ENCODE measurements around the gene PPP2R2B.

Gene PPP2R2B

DNA sequence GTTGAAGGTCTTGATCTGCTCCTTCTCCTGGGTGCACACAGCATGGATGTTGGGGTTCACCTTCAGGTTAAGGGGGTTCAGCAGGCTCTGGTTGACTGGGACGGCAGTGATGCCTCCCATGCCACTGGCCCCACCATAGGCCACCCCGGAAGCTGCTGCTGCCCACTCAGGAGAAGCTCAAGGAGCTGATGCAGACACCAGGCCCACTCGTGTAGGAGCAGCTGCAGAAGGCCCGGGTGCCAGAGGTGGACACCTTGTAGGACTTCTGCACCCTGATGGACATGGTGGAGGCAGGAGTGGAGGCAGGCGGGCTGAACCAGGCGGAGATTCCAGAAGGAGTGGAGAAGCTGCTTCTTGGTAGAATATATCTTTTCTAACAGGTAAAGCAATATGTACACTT, 171.2 kb downstream of the PPP2R2B start:
- H3K36me3 ChIP-seq (ENCODE audit: insufficient read depth, low read length), result no peaks in the 10 kb centered on the region
- H3K9ac ChIP-seq (ENCODE audit: low read length), result no peak overlapping the region
- H3K27me3 ChIP-seq (ENCODE audit: control insufficient read depth in 1 of 2, insufficient read depth in 2 of 2, low read length in 2 of 2), result no peaks in the 10 kb centered on the region
- no peaks in the 10 kb centered on the region for H3K9me3 ChIP-seq (ENCODE audit: low read length)
- no peak overlapping the region for H3K27ac ChIP-seq (ENCODE audit: low read depth, low read length)
- no peak overlapping the region for H3K4me3 ChIP-seq (ENCODE audit: low read depth in 1 of 2, low read length in 2 of 2)
- H3K4me1 ChIP-seq (ENCODE audit: insufficient read depth, low read length), result no peaks in the 10 kb centered on the region

- H3K4me3 ChIP-seq (ENCODE audit: low read depth in 1 of 2, low read length in 2 of 2), result no peak overlapping the region
- H3K4me1 ChIP-seq (ENCODE audit: insufficient read depth, low read length), result no peaks in the 10 kb centered on the region
- no peaks in the 10 kb centered on the region for H3K27me3 ChIP-seq (ENCODE audit: control insufficient read depth in 1 of 2, insufficient read depth in 2 of 2, low read length in 2 of 2)
Measured at GRCh38 chr5:146706321-146706972, 172.1 kb downstream of the PPP2R2B start.

DNA sequence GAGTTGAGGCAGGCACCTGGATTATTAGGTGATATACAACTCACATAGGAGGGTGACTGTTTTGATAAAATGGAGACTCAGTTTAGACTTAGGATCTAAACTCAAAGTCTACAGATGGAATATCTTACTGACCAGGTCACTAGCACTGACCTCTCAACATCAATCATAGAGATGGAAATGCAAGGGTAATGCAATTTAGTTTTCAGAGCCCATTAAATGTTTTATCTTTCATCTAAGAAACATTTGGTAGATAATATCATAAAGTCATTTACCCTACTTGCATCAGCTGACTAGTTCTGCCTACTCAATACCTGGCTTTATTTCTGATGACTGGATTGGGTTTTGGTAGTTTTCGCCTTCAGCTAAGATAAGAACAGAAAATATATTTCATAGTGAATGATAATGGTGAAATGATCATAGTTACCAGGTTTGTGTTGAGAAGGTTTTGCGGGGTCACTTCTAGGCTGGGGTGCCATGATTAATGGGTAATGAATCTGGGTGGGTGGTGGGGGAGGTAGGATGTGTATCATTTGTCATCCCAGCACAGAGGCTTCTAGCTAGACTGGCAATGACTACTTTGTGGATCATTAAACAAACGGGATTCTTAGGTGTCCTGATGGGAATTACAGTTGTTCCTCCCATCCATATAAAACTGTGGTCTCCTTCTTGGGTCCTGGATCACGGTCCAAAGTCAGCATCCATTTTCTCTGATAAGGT, 173.4 kb downstream of the PPP2R2B start:
- H3K4me1 ChIP-seq (ENCODE audit: insufficient read depth, low read length), result no peaks in the 10 kb centered on the region
- no peak overlapping the region for H3K9ac ChIP-seq (ENCODE audit: low read length)
- no peak overlapping the region for H3K4me3 ChIP-seq (ENCODE audit: low read depth in 1 of 2, low read length in 2 of 2)
- H3K36me3 ChIP-seq (ENCODE audit: insufficient read depth, low read length), result no peaks in the 10 kb centered on the region
- H3K27me3 ChIP-seq (ENCODE audit: control insufficient read depth in 1 of 2, insufficient read depth in 2 of 2, low read length in 2 of 2), result no peaks in the 10 kb centered on the region
- no peaks in the 10 kb centered on the region for H3K9me3 ChIP-seq (ENCODE audit: low read length)
- no peak overlapping the region for H3K27ac ChIP-seq (ENCODE audit: low read depth, low read length)

More at GRCh38 chr5:146706321-146706972, 172.1 kb downstream of the PPP2R2B start:
- Histone ChIP-seq H3K27ac (ENCODE audit: low read depth, low read length) (no peak overlapping the region), H3K9ac (ENCODE audit: low read length) (no peak overlapping the region), H3K36me3 (ENCODE audit: insufficient read depth, low read length) (no peaks in the 10 kb centered on the region), H3K9me3 (ENCODE audit: low read length) (no peaks in the 10 kb centered on the region)

DNA sequence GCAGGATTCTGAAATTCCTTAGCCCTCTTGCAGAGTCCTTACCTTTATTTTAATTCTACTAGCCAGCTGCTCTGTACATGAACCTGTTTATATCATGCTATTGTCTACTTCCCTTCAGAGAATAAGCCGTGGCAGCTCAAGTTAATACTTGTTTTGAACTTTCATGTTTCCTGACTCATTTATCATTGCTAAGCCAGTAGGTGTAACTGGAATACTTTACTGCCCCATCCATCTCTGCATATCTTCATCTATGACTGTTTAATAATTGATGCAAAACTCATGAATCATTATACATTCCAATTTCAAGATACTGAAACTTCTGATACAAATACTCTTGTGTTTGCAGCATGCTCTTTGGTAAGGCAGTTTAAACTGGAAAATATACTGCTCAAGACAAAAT, 174.7 kb downstream of the PPP2R2B start:
- H3K27ac ChIP-seq (ENCODE audit: low read depth, low read length), result no peak overlapping the region
- H3K9ac ChIP-seq (ENCODE audit: low read length), result no peak overlapping the region
- no peaks in the 10 kb centered on the region for H3K9me3 ChIP-seq (ENCODE audit: low read length)
- no peaks in the 10 kb centered on the region for H3K27me3 ChIP-seq (ENCODE audit: control insufficient read depth in 1 of 2, insufficient read depth in 2 of 2, low read length in 2 of 2)
- H3K4me3 ChIP-seq (ENCODE audit: low read depth in 1 of 2, low read length in 2 of 2), result no peak overlapping the region
- H3K36me3 ChIP-seq (ENCODE audit: insufficient read depth, low read length), result no peaks in the 10 kb centered on the region
- no peaks in the 10 kb centered on the region for H3K4me1 ChIP-seq (ENCODE audit: insufficient read depth, low read length)

- no peak overlapping the region for H3K9ac ChIP-seq (ENCODE audit: low read length)
- no peaks in the 10 kb centered on the region for H3K4me1 ChIP-seq (ENCODE audit: insufficient read depth, low read length)
- no peaks in the 10 kb centered on the region for H3K9me3 ChIP-seq (ENCODE audit: low read length)
- no peak overlapping the region for H3K4me3 ChIP-seq (ENCODE audit: low read depth in 1 of 2, low read length in 2 of 2)
- H3K27me3 ChIP-seq (ENCODE audit: control insufficient read depth in 1 of 2, insufficient read depth in 2 of 2, low read length in 2 of 2), result no peaks in the 10 kb centered on the region
- H3K36me3 ChIP-seq (ENCODE audit: insufficient read depth, low read length), result no peaks in the 10 kb centered on the region
- no peak overlapping the region for H3K27ac ChIP-seq (ENCODE audit: low read depth, low read length)
Measured at GRCh38 chr5:146703499-146703898, 175.1 kb downstream of the PPP2R2B start.

DNA sequence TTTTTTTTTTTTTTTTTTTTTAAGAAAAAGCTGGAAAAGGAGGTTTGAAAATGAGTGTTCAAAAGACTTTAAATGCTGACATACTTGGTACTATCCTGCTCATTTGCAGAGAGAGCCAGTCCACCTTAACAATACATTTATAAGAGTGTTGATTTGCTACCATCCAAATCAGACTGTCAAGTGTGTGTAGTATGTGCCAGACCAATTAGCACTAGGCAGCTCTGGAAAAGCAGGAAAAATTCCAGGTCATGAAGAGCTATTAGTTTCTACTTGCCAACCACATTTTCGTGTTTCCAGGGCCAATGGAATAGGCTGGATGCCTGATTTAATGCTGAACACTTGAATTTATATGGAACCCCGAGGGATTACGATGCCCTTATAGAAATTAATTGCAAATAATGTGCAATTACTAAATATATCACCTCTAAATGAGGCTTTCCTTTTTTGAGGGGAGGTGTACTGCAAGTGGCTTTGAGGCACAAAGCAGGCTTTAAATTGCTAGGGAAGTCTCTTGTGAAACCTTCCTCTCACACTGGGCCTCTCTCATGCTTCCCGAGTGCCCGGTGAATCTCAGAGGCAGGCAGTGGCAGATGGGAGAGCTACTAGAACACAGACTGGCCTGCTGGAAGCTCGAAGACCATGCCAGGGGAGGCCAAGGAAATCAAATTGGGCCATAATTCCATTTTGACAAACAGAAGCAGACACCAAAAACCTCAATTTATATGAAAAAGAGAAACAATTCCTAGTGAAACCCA, 178.7 kb downstream of the PPP2R2B start:
- no peak overlapping the region for H3K4me3 ChIP-seq (ENCODE audit: low read depth in 1 of 2, low read length in 2 of 2)
- no peak overlapping the region for H3K27ac ChIP-seq (ENCODE audit: low read depth, low read length)
- H3K9ac ChIP-seq (ENCODE audit: low read length), result no peak overlapping the region
- H3K27me3 ChIP-seq (ENCODE audit: control insufficient read depth in 1 of 2, insufficient read depth in 2 of 2, low read length in 2 of 2), result no peaks in the 10 kb centered on the region
- H3K4me1 ChIP-seq (ENCODE audit: insufficient read depth, low read length), result no peaks in the 10 kb centered on the region
- H3K36me3 ChIP-seq (ENCODE audit: insufficient read depth, low read length), result no peaks in the 10 kb centered on the region
- H3K9me3 ChIP-seq (ENCODE audit: low read length), result no peaks in the 10 kb centered on the region

DNA sequence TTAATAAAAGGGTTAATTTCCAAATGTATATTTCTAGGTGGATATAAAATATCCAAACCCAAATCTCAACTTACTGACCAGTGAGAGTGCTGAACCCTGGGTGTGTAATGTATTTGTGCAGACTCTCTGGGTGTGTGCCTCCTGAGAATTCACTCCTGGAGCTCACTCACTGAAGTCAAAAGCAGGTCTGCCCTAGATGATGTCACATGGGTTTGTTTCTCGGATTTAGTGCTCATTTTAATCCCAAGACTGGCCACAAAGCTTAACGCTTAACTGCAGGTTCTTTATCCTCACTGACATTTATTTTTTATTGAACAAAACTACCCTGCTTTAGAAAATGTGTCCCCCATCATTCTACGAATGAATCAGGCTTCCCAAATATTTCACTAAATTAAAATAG, 179.4 kb downstream of the PPP2R2B start:
- no peaks in the 10 kb centered on the region for H3K4me1 ChIP-seq (ENCODE audit: insufficient read depth, low read length)
- no peaks in the 10 kb centered on the region for H3K36me3 ChIP-seq (ENCODE audit: insufficient read depth, low read length)
- H3K9me3 ChIP-seq (ENCODE audit: low read length), result no peaks in the 10 kb centered on the region
- no peaks in the 10 kb centered on the region for H3K27me3 ChIP-seq (ENCODE audit: control insufficient read depth in 1 of 2, insufficient read depth in 2 of 2, low read length in 2 of 2)
- no peak overlapping the region for H3K4me3 ChIP-seq (ENCODE audit: low read depth in 1 of 2, low read length in 2 of 2)
- no peak overlapping the region for H3K9ac ChIP-seq (ENCODE audit: low read length)
- no peak overlapping the region for H3K27ac ChIP-seq (ENCODE audit: low read depth, low read length)

DNA sequence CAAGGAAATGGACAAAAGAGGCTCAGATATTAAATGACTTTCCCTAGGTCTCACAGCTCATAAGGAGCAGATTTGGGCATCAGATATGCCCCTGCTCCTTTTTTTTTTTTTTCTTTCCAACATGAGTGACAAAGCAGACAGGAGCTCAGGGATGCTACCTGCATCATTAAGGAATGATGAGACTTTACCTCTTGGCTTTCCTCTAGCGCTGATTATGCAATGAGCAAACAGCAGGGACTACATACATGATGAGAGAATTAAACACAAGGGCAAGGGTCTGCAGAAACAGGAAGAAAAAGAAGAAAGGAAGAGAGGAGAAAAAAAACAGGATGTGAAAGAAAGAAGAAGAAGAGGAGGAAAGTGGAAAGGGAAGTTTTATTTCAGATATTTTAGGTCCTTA, 179.9 kb downstream of the PPP2R2B start:
- Histone ChIP-seq H3K27me3 (ENCODE audit: control insufficient read depth in 1 of 2, insufficient read depth in 2 of 2, low read length in 2 of 2) (no peaks in the 10 kb centered on the region), H3K9ac (ENCODE audit: low read length) (no peak overlapping the region), H3K27ac (ENCODE audit: low read depth, low read length) (no peak overlapping the region)

DNA sequence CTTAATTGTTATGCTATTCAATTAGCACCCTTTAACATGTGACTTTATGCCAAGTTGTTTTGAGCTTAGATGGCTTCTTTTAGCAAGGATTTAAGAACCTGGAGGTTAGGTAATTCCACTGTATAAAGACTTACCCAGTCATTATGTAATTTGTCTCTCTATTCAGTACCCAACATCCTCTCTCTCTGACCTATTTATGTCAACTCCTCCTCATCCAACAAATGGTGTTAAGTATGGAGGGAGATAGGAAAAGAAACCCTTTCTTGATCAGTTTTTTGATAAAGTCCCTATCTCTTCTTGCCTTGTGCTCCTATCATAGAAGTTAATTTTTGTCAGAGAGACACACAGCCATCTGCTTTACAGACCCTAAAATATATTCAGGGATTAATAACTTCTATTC, 181.3 kb downstream of the PPP2R2B start:
- Histone ChIP-seq H3K4me1 (ENCODE audit: insufficient read depth, low read length) (no peaks in the 10 kb centered on the region), H3K9ac (ENCODE audit: low read length) (no peak overlapping the region), H3K36me3 (ENCODE audit: insufficient read depth, low read length) (no peaks in the 10 kb centered on the region), H3K4me3 (ENCODE audit: low read depth in 1 of 2, low read length in 2 of 2) (no peak overlapping the region), H3K9me3 (ENCODE audit: low read length) (no peaks in the 10 kb centered on the region), H3K27ac (ENCODE audit: low read depth, low read length) (no peak overlapping the region), H3K27me3 (ENCODE audit: control insufficient read depth in 1 of 2, insufficient read depth in 2 of 2, low read length in 2 of 2) (no peaks in the 10 kb centered on the region)

More for the DNA sequence above, 179.9 kb downstream of the PPP2R2B start:
- Histone ChIP-seq H3K9me3 (ENCODE audit: low read length) (no peaks in the 10 kb centered on the region), H3K4me3 (ENCODE audit: low read depth in 1 of 2, low read length in 2 of 2) (no peak overlapping the region), H3K36me3 (ENCODE audit: insufficient read depth, low read length) (no peaks in the 10 kb centered on the region), H3K4me1 (ENCODE audit: insufficient read depth, low read length) (no peaks in the 10 kb centered on the region)

GRCh38 chr5:146695646-146696045, 182.9 kb downstream of the PPP2R2B start:
- Histone ChIP-seq H3K4me1 (ENCODE audit: insufficient read depth, low read length) (no peaks in the 10 kb centered on the region), H3K27me3 (ENCODE audit: control insufficient read depth in 1 of 2, insufficient read depth in 2 of 2, low read length in 2 of 2) (no peaks in the 10 kb centered on the region), H3K36me3 (ENCODE audit: insufficient read depth, low read length) (no peaks in the 10 kb centered on the region), H3K4me3 (ENCODE audit: low read depth in 1 of 2, low read length in 2 of 2) (no peak overlapping the region), H3K27ac (ENCODE audit: low read depth, low read length) (no peak overlapping the region), H3K9ac (ENCODE audit: low read length) (no peak overlapping the region), H3K9me3 (ENCODE audit: low read length) (no peaks in the 10 kb centered on the region)

GRCh38 chr5:146690880-146691355, 187.6 kb downstream of the PPP2R2B start:
- Histone ChIP-seq H3K27me3 (ENCODE audit: control insufficient read depth in 1 of 2, insufficient read depth in 2 of 2, low read length in 2 of 2) (no peaks in the 10 kb centered on the region), H3K27ac (ENCODE audit: low read depth, low read length) (no peak overlapping the region)

More at GRCh38 chr5:146690880-146691355, 187.6 kb downstream of the PPP2R2B start:
- Histone ChIP-seq H3K36me3 (ENCODE audit: insufficient read depth, low read length) (no peaks in the 10 kb centered on the region), H3K9me3 (ENCODE audit: low read length) (no peaks in the 10 kb centered on the region), H3K4me3 (ENCODE audit: low read depth in 1 of 2, low read length in 2 of 2) (no peak overlapping the region), H3K9ac (ENCODE audit: low read length) (no peak overlapping the region), H3K4me1 (ENCODE audit: insufficient read depth, low read length) (no peaks in the 10 kb centered on the region)

Data from muscle layer of colon (tissue), 2 donors.